Hypothalamus (tissue), 51 donors: Measurements from ENCODE around the gene MYO1G.
"Not testable (repeated sequence)": the region's sequence is repeated elsewhere in the genome, so short reads cannot be mapped to it uniquely, and the experiment has no call there.

Experiments used
- DNase-seq, 51 donors: peaks; one replicate each; lab custom pipeline; 2025; lab: John Stamatoyannopoulos, UW

The MYO1G gene

GRCh38 chr7:44945479-44945878 is 33.3 kb downstream of the MYO1G start:
- no peak for DNase-seq

- DNase-seq = no peak
Observed at GRCh38 chr7:44944821-44945220, 34.0 kb downstream of the MYO1G start.

GRCh38 chr7:44943631-44944030 is 35.2 kb downstream of the MYO1G start:
- no peak for DNase-seq

- no peak for DNase-seq
Observed at GRCh38 chr7:44937426-44937825, 41.4 kb downstream of the MYO1G start.

GRCh38 chr7:44936322-44936721 is 42.5 kb downstream of the MYO1G start:
- DNase-seq = no peak

GRCh38 chr7:44935583-44935982 is 43.2 kb downstream of the MYO1G start:
- no peak for DNase-seq

- DNase-seq = no peak
Observed at GRCh38 chr7:44935016-44935415, 43.8 kb downstream of the MYO1G start.

GRCh38 chr7:44934510-44934909 is 44.3 kb downstream of the MYO1G start:
- not testable (repeated sequence) for DNase-seq

GRCh38 chr7:44930921-44931320 is 47.9 kb downstream of the MYO1G start:
- DNase-seq = no peak

- no peak for DNase-seq
Observed at GRCh38 chr7:44922351-44922694, 56.5 kb downstream of the MYO1G start.

- peak; percentile 14 to 98 (median 77) for DNase-seq
Observed at GRCh38 chr7:44921607-44922350, 57.0 kb downstream of the MYO1G start.

GRCh38 chr7:44920119-44920518 is 58.7 kb downstream of the MYO1G start:
- DNase-seq = no peak

- no peak for DNase-seq
Observed at GRCh38 chr7:44918029-44918428, 60.8 kb downstream of the MYO1G start.

- no peak for DNase-seq
Observed at GRCh38 chr7:44917465-44917864, 61.4 kb downstream of the MYO1G start.

GRCh38 chr7:44914992-44915607 is 63.7 kb downstream of the MYO1G start:
- DNase-seq = peak in 3 of 51 donors; percentile 6 to 25 (median 8)

GRCh38 chr7:44912775-44913347 is 66.0 kb downstream of the MYO1G start:
- no peak for DNase-seq
